Activated T-cell treated with anti-CD3 and anti-CD28 coated beads for 1 hour (primary cell): Measurements from ENCODE around the gene KCNQ1OT1.

Source experiments
- DNase-seq: peaks from one replicate; pipeline ENCODE4 v3.0.0-alpha.2; 2020; ENCODE audit warnings: low read depth

Gene KCNQ1OT1

GRCh38 chr11:2701898-2702434, 2.2 kb upstream of the KCNQ1OT1 start:
- no peak for DNase-seq

DNA sequence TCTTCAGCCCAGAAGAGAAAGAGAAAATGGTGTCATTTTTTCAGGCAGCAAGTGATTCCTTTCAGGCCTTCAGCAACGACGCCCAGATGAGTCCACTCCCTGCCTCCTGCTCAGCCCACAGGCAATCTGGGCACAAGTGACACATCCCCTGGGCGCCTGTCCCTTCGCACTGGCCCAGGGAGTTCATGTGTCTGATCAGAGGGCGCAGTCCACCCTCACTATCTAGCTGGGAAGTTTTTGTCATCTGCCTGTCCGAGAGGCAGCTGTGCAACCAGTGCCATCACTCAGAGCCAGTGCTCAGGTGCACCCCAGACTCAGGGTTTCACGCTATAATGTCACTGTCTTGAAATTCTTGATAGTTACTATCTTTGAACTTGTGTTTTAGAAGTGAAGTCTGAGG, 1.4 kb upstream of the KCNQ1OT1 start:
- no peak for DNase-seq

DNA sequence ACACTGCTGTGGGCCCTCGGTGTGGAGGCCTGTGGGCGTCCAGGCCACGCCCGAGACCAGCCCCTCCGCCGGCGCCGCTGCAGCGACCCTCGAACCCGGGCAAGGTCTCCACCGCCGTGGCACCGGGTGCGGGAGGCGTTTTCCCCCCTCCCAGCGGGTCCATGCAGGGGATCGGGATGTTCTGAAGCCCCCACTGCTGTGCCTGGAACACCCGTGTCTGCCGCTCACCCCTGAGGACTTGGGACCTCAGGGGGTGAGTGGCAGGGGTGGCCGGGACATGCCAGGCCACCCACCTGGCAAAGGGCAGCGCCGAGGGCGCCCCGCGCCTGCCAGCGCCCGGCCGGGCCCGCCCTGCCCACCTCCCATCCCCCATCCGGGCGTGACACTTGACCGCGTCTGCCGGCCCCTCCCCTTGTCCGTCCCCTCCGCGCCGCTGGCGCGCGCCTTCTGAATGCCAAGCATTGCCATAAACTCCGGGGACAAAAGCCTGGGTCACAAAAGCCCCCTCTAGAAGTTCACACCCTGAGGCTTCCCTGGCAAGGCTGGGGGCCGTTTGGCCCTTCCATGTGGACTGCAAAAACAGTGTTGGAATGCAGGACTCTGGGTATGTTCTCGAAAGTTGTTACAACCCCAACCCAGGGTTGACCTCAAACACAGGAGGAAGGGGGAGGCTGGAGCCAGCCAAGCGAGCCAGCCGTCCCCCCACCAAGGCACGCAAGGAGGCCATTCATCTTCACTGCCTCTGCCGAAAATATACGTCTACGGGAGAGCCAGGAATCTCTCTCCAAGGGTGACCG, 819 bp upstream of the KCNQ1OT1 start:
- DNase-seq: peak; percentile 7

GRCh38 chr11:2699185-2699530, 636 bp downstream of the KCNQ1OT1 start:
- no peak for DNase-seq

GRCh38 chr11:2698386-2699184, 1.2 kb downstream of the KCNQ1OT1 start:
- DNase-seq: no peak

GRCh38 chr11:2697866-2698265, 1.9 kb downstream of the KCNQ1OT1 start:
- no peak for DNase-seq

DNA sequence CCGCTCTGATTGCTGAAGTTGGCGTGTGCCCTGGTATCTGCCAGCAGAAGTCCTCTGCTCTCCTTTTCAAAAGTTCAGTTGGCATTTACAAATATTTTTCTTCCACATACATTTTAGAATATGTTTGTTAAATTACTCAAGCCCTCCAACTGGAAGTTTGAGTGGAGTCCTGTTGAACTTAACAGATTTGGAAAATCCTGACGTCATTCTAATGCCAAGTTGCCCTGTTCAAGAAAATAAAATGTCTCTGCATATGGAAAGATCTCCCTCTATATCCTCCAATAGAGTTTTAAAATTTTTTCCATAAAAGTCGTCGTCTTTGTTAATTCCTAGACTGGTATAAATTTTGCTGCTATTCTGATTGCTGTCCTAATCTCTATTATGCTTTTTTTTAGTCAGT, 3.3 kb downstream of the KCNQ1OT1 start:
- no peak for DNase-seq

DNA sequence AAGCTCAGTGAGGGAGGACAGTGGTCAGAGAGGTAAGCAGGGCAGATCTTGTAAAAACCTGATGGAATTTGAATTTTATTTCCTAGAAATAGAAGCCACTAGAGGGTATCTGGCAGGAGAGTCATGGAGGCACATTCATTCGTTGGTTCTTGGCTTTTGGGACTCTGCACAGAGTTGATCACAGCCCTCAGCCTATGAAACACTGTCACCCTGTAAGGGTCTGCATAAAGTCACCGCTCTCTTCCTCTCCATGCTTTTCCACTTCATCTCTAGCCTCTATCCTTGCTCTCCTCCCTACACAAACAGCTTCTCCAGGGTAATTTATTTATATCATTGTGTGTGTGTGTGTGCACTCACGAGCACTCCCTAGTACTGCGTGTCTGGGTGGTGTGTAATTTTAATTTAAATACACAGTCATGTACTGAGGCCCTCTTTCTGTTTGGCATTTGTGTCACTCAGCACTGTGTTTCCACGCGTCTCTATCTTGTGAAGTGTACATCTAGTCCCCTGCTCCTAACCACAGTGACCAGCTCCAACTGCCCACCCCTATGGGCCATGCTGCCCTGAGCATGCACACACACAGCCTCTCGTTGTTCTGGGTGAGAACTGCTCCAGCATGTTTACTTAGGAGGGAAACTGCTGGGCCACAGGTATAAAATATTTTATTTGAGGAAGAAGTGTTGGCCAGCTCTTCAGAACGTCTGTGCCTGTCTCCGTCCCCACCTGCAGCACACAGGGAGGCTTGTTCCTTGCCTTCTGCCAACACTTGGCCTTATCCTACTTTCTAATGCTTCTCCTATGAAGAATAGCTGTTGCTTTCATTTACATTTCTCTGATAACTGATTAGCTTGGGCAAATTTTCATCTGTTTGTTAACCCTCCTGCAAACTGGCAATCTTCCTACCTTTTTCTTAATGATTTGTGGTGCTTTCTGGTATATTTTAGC, 4.5 kb downstream of the KCNQ1OT1 start:
- DNase-seq: no peak

- no peak for DNase-seq
Observed at GRCh38 chr11:2694495-2694894, 5.3 kb downstream of the KCNQ1OT1 start.

DNA sequence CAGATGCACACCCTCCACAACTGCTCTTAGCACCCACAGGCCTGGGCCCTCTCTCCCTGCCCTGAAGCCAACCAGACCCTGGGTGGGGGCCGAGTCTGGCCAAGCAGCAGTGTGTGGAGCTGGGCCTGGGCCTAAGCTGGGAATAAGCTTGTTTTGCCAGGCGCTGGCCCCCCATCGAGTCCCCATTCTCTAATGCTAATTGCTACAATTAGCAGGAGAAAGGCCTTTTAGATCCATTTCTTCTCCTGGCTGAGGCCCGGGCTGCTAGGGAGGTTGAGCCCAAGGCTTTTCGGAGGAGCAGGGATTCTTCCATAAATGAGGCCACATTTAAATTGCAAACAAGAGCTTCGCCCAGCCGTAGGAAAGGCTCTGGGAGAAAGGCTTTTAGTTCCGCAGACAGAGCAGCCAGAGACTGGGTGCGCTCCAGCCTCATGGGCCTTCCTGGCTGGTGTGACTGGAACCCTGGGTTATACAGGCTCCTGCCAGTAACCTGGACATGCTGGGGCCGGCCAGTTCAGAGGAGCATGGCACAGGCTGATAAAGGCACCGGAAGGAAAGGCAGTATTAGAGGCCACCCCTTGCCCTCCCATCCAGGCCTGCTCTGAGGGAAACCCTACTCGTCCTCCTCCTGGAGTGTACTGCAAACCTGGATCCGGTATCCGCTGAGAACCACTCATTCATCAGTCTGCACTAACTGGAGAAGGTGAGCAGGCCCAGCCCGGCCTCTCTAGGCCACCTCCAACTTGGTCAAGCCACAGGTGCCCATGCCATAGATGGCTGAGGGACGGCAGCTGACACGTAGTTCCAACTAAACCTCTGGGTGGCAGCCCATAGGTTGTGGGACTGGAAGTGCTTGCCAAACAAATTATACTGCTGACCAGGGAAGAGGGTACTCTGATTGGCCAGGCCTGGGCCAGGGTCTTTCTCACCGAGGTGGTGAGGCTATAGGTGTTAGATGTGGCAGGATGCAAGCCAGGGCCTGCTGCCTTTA, 6.2 kb downstream of the KCNQ1OT1 start:
- no peak for DNase-seq

- no peak for DNase-seq
Observed at GRCh38 chr11:2691991-2692875, 7.6 kb downstream of the KCNQ1OT1 start.

DNA sequence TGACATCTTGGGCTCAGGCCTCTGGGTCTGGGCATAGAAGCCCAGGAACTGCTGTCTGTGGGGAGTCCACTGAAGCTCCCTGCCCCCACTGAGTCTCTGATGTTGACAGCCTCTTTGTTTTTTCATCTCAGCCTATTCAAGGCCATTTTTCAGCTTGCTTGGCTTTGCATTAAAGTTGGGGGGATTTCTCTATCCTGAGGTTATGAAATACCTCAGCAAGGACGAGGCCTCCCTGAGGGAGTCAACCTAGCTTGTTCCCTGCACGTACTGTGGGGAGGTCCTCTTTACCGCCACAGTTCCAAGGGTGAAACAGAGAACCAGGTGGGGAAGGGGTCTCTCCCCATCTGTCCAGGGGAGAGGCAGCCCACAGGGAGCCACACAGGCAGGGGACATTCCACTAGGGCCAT, 8.4 kb downstream of the KCNQ1OT1 start:
- no peak for DNase-seq

DNA sequence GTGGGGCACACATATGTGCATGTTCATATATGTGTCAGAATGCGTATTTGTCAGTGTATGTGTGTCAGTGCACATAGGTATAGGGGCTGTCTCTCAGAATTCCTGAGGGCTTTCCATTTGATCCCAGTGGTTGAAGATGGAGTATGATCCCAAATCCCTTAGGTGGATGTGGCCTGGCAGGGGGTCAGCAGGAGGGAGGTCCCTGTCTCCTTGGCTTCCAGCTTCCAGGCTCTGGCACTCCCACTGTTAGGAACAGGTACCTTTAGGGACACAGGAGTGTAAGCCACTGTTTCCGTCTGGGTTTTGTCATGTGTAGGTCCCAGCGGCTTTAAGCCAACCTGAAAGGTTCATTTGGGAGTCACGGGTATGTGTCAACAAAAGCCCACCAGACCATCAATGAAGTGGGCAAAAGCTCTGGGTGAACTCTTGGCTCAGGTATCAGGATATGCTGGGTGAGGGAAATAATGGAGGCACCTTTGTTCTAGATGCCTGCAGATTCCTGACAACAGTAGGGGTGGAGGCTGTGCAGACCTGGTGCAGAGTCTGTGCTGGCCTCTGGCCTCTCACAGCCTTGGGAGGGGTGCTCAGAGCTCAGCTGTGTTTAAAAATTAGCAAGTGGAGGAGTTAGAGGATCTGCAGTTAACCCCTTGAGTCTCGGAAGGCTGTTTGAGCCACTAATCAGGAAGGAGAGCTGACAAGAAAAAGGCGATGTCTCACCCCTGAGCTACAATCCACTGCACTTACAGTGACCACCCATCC, 9.0 kb downstream of the KCNQ1OT1 start:
- no peak for DNase-seq

DNA sequence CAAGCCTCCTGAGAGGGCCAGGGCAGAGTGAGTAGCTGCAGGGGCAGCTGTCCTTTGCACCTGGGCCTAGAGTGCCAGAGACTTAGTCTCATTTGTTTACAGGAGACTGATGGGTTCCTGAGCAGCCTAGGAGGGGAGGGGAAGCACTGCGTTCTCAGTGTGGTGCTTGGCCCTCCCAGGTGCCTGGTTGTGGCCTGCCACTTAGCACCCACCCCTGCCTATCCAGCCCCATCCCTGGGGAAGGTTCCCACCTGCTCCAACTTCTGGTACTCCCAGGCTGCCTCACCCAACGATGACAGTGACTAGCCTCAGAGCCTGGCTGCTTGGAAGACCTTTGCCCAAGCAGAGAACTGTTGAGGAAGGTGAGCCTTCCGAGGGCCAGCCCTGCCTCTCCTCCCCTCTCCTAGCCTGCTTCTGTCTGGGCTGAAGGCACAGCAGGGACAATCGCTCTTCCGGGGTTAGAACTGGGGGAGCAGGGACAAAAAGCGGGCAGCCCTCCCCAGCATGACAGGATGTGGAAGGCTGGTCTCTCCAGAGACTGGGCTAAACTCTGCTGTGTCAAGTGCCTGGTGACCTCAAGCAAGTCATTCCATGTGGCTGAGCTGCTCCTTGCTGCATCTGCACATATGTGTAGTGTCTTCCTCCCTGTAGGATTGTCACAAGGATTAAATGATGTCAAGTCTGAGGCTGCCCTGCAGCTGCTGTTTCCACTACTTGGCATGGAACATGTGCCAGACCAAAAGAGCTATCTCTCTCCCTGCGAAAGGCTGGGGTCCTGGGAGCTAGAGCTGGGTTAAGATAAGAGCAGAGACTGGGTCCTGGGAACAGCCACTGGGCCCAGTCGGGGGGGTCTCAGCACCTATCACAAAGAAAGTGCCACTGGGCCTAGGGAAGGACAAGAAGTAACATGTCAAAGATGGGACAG, 9.9 kb downstream of the KCNQ1OT1 start:
- no peak for DNase-seq

DNA sequence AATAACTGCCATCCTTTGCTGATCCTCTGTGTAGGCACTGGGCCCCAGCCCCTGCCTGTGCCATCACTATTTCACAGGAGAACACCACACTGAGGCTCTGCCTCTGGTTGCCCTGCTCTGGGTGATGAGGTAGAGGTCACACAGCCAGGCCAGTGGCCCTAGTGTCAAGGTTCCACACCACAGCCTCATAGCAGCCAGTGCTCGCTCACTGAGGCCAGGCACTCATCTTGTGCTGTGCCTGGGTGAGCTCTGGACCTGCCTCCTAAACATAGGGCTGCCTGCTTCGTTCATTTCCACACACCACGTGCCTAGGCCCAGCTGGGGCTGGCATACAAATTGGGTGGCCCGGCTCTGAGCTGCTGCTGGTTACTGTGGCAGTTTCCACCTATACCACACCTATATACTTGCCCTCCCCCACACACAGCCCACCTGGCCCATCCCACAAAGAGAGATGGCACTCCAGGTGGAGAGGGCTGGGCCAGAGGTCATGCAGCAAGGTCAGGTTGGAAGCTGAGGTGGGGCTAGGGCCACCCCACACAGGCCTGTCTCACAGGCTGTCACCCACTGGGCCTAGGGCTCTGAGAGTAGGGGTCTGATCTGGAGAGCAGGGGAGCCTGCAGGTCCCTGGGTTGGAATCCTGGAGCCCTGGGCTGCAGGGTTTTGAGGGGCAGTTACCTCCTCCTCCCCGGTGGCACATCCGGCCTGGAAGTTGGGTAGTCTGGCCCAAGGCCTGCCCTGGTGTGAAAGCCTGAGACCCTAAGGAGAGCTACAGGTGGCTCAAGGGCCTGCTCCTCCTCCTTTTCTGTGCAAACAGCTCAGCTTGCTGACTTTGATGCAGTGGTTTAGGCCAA, 11.2 kb downstream of the KCNQ1OT1 start:
- DNase-seq: no peak

GRCh38 chr11:2687782-2688191, 12.0 kb downstream of the KCNQ1OT1 start:
- no peak for DNase-seq

- no peak for DNase-seq
Observed at GRCh38 chr11:2687223-2687530, 12.6 kb downstream of the KCNQ1OT1 start.
